Stomach (tissue), 9 donors: Measurements from ENCODE around the gene LHX4. TPM values are rescaled to one million over a fixed set of nuclear protein-coding genes. Genes with fewer than 3 reads are reported as not detected.

Source experiments
- DNase-seq, 2 donors: peaks; one replicate each; pipeline versions ENCODE4 v3.0.0 to v3.0.0-alpha.2; 2013 to 2019
- H3K27ac ChIP-seq, 5 donors: fragments of 200-600 bp in 4 of 5; sonication (generic) in 4 of 5; one replicate each; pipeline ENCODE4 v1.5.1; 2013 to 2019; ENCODE audit warnings: mild to moderate bottlenecking in 1 of 5, moderate library complexity in 1 of 5
- H3K27me3 ChIP-seq, 3 donors: fragments of 200-600 bp; sonication (generic); one replicate each; pipeline ENCODE4 v1.5.1; 2017 to 2019; ENCODE audit warnings: mixed run types in 1 of 3
- H3K36me3 ChIP-seq, 4 donors: fragments of 200-600 bp; sonication (generic); 1 replicate in 3 of 4; 2 replicates in 1 of 4; pipeline ENCODE4 v1.5.1; 2016 to 2019
- H3K4me1 ChIP-seq, 4 donors: fragments of 200-600 bp; sonication (generic); one replicate each; pipeline ENCODE4 v1.5.1; 2016 to 2019
- H3K4me3 ChIP-seq, 4 donors: fragments of 200-600 bp; sonication (generic) in 3 of 4; one replicate each; pipeline ENCODE4 v1.5.1; 2016 to 2019; ENCODE audit warnings: mild to moderate bottlenecking in 1 of 4
- H3K9me3 ChIP-seq, 4 donors: fragments of 200-600 bp; sonication (generic); one replicate each; pipeline ENCODE4 v1.5.1; 2016 to 2019
- EP300 ChIP-seq: sonication (generic); formaldehyde crosslinking; IDR thresholded peaks from one replicate; pipeline ENCODE4 v1.6.1; 2017; ENCODE audit warnings: antibody characterized with exemption
- POLR2A ChIP-seq, 4 donors: fragments of 450-650 bp; IDR thresholded peaks; one replicate each; pipeline ENCODE4 v1.6.1; 2016; ENCODE audit warnings: antibody characterized with exemption in 4 of 4, control low read depth in 2 of 4, mild to moderate bottlenecking in 1 of 4, moderate library complexity in 1 of 4
- POLR2AphosphoS5 ChIP-seq, 3 donors: sonication (generic); formaldehyde crosslinking; IDR thresholded peaks; one replicate each; pipeline ENCODE4 v1.6.1; 2016; ENCODE audit warnings: antibody characterized with exemption in 3 of 3
- WGBS, 5 donors: extraction: QIAGEN DNeasy Blood & Tissue Kit in 3 of 5; methylation state at CpG; one replicate each; pipeline versions ENCODE4 v1.1.5 to v1.1.7; 2013 to 2018; 5-methylcytosine and 5-hydroxymethylcytosine counted together
- intact Hi-C: fragments of 100-400 bp; cut with DNase I; formaldehyde crosslinking; loops from one replicate; pipeline ENCODE4 v1.15.1; 2023; ENCODE audit warnings: low total_unique reads
- polyA plus RNA-seq, 3 donors: library from polyadenylated mRNA; stranded (reverse); fragments of 200-250 nt; gene quantifications; one replicate each; pipeline ENCODE4 v1.2.3, GENCODE V29; 2013
- total RNA-seq, 5 donors: library from RNA; depleted of rRNA; stranded (reverse); fragments of >200 nt; gene quantifications; one replicate each; pipeline versions ENCODE4 v1.1.0 to v1.2.3, GENCODE V29; 2014 to 2016
- TF ChIP-seq, protein P1 (sequence below), 7 experiments: fragments of 450-650 bp in 4 of 7; fragments of 200-600 bp in 3 of 7; sonication (generic) in 3 of 7; IDR thresholded peaks; one replicate each; pipeline ENCODE4 v1.5.1; 2016 to 2019; ENCODE audit warnings: antibody characterized with exemption in 7 of 7, control low read depth in 2 of 7, mild to moderate bottlenecking in 1 of 7
- donor health status: healthy with polysubstance abuse.
- donor health status: Bipolar disorder and iron deficiency.
- donor health status: healthy.

The LHX4 gene
- total and polyA plus RNA-seq, 8 donors: 0.03 to 0.18 TPM; not detected in 6

GRCh38 chr1:180265871-180266270, 35.8 kb downstream of the LHX4 start:
- DNase-seq: no peak
- Histone ChIP-seq H3K27ac (no peak overlapping the region), H3K4me3 (no peak overlapping the region), H3K27me3 (peaks cover 0 to 32% (median 12%) of the 10 kb centered on the region in 3 donors), H3K9me3 (no peaks in the 10 kb centered on the region), H3K36me3 (no peaks in the 10 kb centered on the region), H3K4me1 (peaks cover 0 to 19% (median 6%) of the 10 kb centered on the region in 4 donors)
- intact Hi-C loops: no loop called here
- TF ChIP-seq POLR2A (IDR thresholded peaks at IDR 0.05) (no peak), EP300 (no peak), POLR2AphosphoS5 (IDR thresholded peaks at IDR 0.05) (no peak)
- TF ChIP-seq, protein P1, sequence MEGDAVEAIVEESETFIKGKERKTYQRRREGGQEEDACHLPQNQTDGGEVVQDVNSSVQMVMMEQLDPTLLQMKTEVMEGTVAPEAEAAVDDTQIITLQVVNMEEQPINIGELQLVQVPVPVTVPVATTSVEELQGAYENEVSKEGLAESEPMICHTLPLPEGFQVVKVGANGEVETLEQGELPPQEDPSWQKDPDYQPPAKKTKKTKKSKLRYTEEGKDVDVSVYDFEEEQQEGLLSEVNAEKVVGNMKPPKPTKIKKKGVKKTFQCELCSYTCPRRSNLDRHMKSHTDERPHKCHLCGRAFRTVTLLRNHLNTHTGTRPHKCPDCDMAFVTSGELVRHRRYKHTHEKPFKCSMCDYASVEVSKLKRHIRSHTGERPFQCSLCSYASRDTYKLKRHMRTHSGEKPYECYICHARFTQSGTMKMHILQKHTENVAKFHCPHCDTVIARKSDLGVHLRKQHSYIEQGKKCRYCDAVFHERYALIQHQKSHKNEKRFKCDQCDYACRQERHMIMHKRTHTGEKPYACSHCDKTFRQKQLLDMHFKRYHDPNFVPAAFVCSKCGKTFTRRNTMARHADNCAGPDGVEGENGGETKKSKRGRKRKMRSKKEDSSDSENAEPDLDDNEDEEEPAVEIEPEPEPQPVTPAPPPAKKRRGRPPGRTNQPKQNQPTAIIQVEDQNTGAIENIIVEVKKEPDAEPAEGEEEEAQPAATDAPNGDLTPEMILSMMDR (IDR thresholded peaks at IDR 0.05): no peak
- 62 to 79% (median 66%) methylated on average over 4 of the region's 4 CpGs for WGBS, 5 donors

- Histone ChIP-seq H3K4me1 (peaks cover 0 to 24% (median 12%) of the 10 kb centered on the region in 4 donors), H3K27me3 (peaks cover 0 to 25% (median 9%) of the 10 kb centered on the region in 3 donors), H3K27ac (no peak overlapping the region), H3K4me3 (no peak overlapping the region), H3K36me3 (no peaks in the 10 kb centered on the region), H3K9me3 (no peaks in the 10 kb centered on the region)
- WGBS, 5 donors: 86 to 89% (median 86%) methylated on average over 17 to 28 of the region's 28 CpGs
- intact Hi-C loops: no loop called here
- TF ChIP-seq EP300: no peak
- TF ChIP-seq, protein P1 (IDR thresholded peaks at IDR 0.05): no peak
- no peak for TF ChIP-seq POLR2A (IDR thresholded peaks at IDR 0.05)
- TF ChIP-seq POLR2AphosphoS5 (IDR thresholded peaks at IDR 0.05): no peak
- no peak for DNase-seq
Measured at GRCh38 chr1:180266275-180267210, 36.5 kb downstream of the LHX4 start.

- H3K9me3 ChIP-seq: no peaks in the 10 kb centered on the region
- intact Hi-C loops: no loop called here
- no peak overlapping the region for H3K27ac ChIP-seq
- H3K36me3 ChIP-seq: no peaks in the 10 kb centered on the region
- no peak overlapping the region for H3K4me3 ChIP-seq
- DNase-seq: no peak
- WGBS, 5 donors: 84 to 97% (median 89%) methylated on average over 12 of the region's 12 CpGs
- H3K27me3 ChIP-seq: peaks cover 0 to 22% (median 9%) of the 10 kb centered on the region in 3 donors
- peaks cover 0 to 24% (median 12%) of the 10 kb centered on the region in 4 donors for H3K4me1 ChIP-seq
- TF ChIP-seq POLR2AphosphoS5 (IDR thresholded peaks at IDR 0.05) (no peak), EP300 (no peak), POLR2A (IDR thresholded peaks at IDR 0.05) (no peak)
- TF ChIP-seq, protein P1 (IDR thresholded peaks at IDR 0.05): no peak
Measured at GRCh38 chr1:180267211-180267561, 37.1 kb downstream of the LHX4 start.

GRCh38 chr1:180267761-180268555, 37.9 kb downstream of the LHX4 start:
- TF ChIP-seq POLR2A (IDR thresholded peaks at IDR 0.05) (no peak), POLR2AphosphoS5 (IDR thresholded peaks at IDR 0.05) (no peak), EP300 (no peak)
- TF ChIP-seq, protein P1 (IDR thresholded peaks at IDR 0.05): no peak
- H3K27me3 ChIP-seq: peaks cover 0 to 19% (median 6%) of the 10 kb centered on the region in 3 donors
- H3K4me3 ChIP-seq: no peak overlapping the region
- peaks cover 0 to 4% (median 0%) of the 10 kb centered on the region in 4 donors for H3K36me3 ChIP-seq
- no peak overlapping the region for H3K27ac ChIP-seq
- intact Hi-C loops: no loop called here
- peaks cover 0 to 20% (median 10%) of the 10 kb centered on the region in 4 donors for H3K4me1 ChIP-seq
- H3K9me3 ChIP-seq: no peaks in the 10 kb centered on the region
- DNase-seq: no peak
- 69 to 86% (median 83%) methylated on average over 5 of the region's 5 CpGs for WGBS, 5 donors
